HepG2 (cell line): ENCODE data around the gene PSIP1. TPM values are rescaled to one million over a fixed set of nuclear protein-coding genes. Genes with fewer than 3 reads are reported as not detected.

ENCODE experiments used
- CBFB ChIP-seq: sonication (generic); formaldehyde crosslinking; IDR thresholded peaks from 2 replicates; pipeline ENCODE4 v1.4.0; 2020; ENCODE audit warnings: missing genetic modification reagents
- DMAP1 ChIP-seq: IDR thresholded peaks from 2 replicates; pipeline ENCODE4 v1.6.1; 2016
- ELF1 ChIP-seq: sonication (generic); formaldehyde crosslinking; IDR thresholded peaks from 2 replicates; pipeline ENCODE4 v1.4.0; 2020; ENCODE audit warnings: missing genetic modification reagents
- KDM1A ChIP-seq: IDR thresholded peaks from 2 replicates; pipeline ENCODE4 v1.6.1; 2016; ENCODE audit warnings: missing compliant biosample characterization
- KDM3A ChIP-seq: IDR thresholded peaks from 2 replicates; pipeline ENCODE4 v1.6.1; 2018; ENCODE audit warnings: low read depth, missing compliant biosample characterization
- MXI1 ChIP-seq: IDR thresholded peaks from 3 replicates; pipeline ENCODE4 v1.6.1; 2012; ENCODE audit warnings: low read depth, low read length, inconsistent platforms, borderline replicate concordance
- NFATC3 ChIP-seq: sonication (generic); formaldehyde crosslinking; IDR thresholded peaks from 2 replicates; pipeline ENCODE4 v1.5.1; 2020; ENCODE audit warnings: mild to moderate bottlenecking, missing genetic modification reagents
- PAWR ChIP-seq: sonication (generic); formaldehyde crosslinking; IDR thresholded peaks from 2 replicates; pipeline ENCODE4 v1.4.0; 2020; ENCODE audit warnings: missing genetic modification reagents, mild to moderate bottlenecking, borderline replicate concordance
- RBFOX2 ChIP-seq: fragments of 200-400 bp; formaldehyde crosslinking; IDR thresholded peaks from 2 replicates; pipeline ENCODE4 v1.6.1; 2017; ENCODE audit warnings: low read depth, mild to moderate bottlenecking, low read length
- RORA ChIP-seq: sonication (generic); formaldehyde crosslinking; IDR thresholded peaks from 2 replicates; pipeline ENCODE4 v1.5.0; 2020; ENCODE audit warnings: mild to moderate bottlenecking, missing genetic modification reagents, moderate library complexity
- SMYD3 ChIP-seq: sonication (generic); formaldehyde crosslinking; IDR thresholded peaks from 2 replicates; pipeline ENCODE4 v1.8.1; 2023; ENCODE audit warnings: mild to moderate bottlenecking, missing genetic modification reagents
- SP4 ChIP-seq: sonication (generic); formaldehyde crosslinking; IDR thresholded peaks from 2 replicates; pipeline ENCODE4 v1.8.1; 2023; ENCODE audit warnings: mild to moderate bottlenecking, missing genetic modification reagents
- TAF15 ChIP-seq: fragments of 200-400 bp; formaldehyde crosslinking; IDR thresholded peaks from one replicate; pipeline ENCODE4 v1.6.1; 2018; ENCODE audit warnings: mild to moderate bottlenecking, low read depth, low read length; ENCODE audit not compliant: poor library complexity, severe bottlenecking
- ZBTB38 ChIP-seq: sonication (generic); formaldehyde crosslinking; IDR thresholded peaks from 2 replicates; pipeline ENCODE4 v1.5.1; 2020; ENCODE audit warnings: mild to moderate bottlenecking, missing genetic modification reagents
- ZFP36L2 ChIP-seq: sonication (generic); formaldehyde crosslinking; IDR thresholded peaks from 2 replicates; pipeline ENCODE4 v1.4.0; 2020; ENCODE audit warnings: missing genetic modification reagents
- ZNF350 ChIP-seq: sonication (generic); formaldehyde crosslinking; IDR thresholded peaks from 2 replicates; pipeline ENCODE4 v1.4.0; 2020; ENCODE audit warnings: mild to moderate bottlenecking, low read depth, missing genetic modification reagents, borderline replicate concordance
- ZNF562 ChIP-seq: sonication (generic); formaldehyde crosslinking; IDR thresholded peaks from 2 replicates; pipeline ENCODE4 v1.8.0; 2022; ENCODE audit warnings: missing genetic modification reagents, borderline replicate concordance
- ZNF747 ChIP-seq: sonication (generic); formaldehyde crosslinking; IDR thresholded peaks from 2 replicates; pipeline ENCODE4 v1.8.1; 2023; ENCODE audit warnings: missing genetic modification reagents, mild to moderate bottlenecking, borderline replicate concordance
- ZSCAN20 ChIP-seq: sonication (generic); formaldehyde crosslinking; IDR thresholded peaks from 2 replicates; pipeline ENCODE4 v1.4.0; 2020; ENCODE audit warnings: missing genetic modification reagents, mild to moderate bottlenecking, borderline replicate concordance
- polyA plus RNA-seq, 8 experiments: library from polyadenylated mRNA; depleted of rRNA in 3 of 8; stranded (reverse) in 7 of 8; unstranded in 1 of 8; fragments of >200 nt; fragmentation: Illumina TruSeq in 4 of 8; extraction: Trizol in 4 of 8; gene quantifications; 2 replicates each; pipeline versions ENCODE4 v1.2.1 to v1.2.3, GENCODE V29; 2011 to 2016; ENCODE audit warnings: low read depth in 4 of 8, missing spikeins in 1 of 8, mixed read lengths in 1 of 8; ENCODE audit not compliant: insufficient read depth in 1 of 8
- total RNA-seq, 5 experiments: library from RNA; depleted of rRNA; stranded (reverse); fragments of >200 nt; fragmentation: Illumina TruSeq; extraction: Trizol; gene quantifications; 2 replicates each; pipeline ENCODE4 v1.2.3, GENCODE V29; 2016; ENCODE audit warnings: low read depth in 1 of 5
- TF ChIP-seq, protein P1 (sequence below): sonication (generic); formaldehyde crosslinking; IDR thresholded peaks from 2 replicates; pipeline ENCODE4 v1.4.0; 2020; ENCODE audit warnings: mild to moderate bottlenecking, missing genetic modification reagents
- TF ChIP-seq, protein P2 (sequence below): sonication (generic); formaldehyde crosslinking; IDR thresholded peaks from 2 replicates; pipeline ENCODE4 v1.8.1; 2022; ENCODE audit warnings: low read depth, mild to moderate bottlenecking, missing genetic modification reagents
- TF ChIP-seq, protein P3 (sequence below): sonication (generic); formaldehyde crosslinking; IDR thresholded peaks from 2 replicates; pipeline ENCODE4 v1.5.0; 2020; ENCODE audit warnings: mild to moderate bottlenecking, missing genetic modification reagents
- TF ChIP-seq, protein P4 (sequence below): fragments of 450-650 bp; IDR thresholded peaks from 2 replicates; pipeline ENCODE4 v1.6.1; 2017

PSIP1 gene
- total and polyA plus RNA-seq, 2 of the 13 experiments (the other 11 are each of a cell fraction or from before 2014, with no cell fraction given), result 12.6 to 46.4 TPM

DNA sequence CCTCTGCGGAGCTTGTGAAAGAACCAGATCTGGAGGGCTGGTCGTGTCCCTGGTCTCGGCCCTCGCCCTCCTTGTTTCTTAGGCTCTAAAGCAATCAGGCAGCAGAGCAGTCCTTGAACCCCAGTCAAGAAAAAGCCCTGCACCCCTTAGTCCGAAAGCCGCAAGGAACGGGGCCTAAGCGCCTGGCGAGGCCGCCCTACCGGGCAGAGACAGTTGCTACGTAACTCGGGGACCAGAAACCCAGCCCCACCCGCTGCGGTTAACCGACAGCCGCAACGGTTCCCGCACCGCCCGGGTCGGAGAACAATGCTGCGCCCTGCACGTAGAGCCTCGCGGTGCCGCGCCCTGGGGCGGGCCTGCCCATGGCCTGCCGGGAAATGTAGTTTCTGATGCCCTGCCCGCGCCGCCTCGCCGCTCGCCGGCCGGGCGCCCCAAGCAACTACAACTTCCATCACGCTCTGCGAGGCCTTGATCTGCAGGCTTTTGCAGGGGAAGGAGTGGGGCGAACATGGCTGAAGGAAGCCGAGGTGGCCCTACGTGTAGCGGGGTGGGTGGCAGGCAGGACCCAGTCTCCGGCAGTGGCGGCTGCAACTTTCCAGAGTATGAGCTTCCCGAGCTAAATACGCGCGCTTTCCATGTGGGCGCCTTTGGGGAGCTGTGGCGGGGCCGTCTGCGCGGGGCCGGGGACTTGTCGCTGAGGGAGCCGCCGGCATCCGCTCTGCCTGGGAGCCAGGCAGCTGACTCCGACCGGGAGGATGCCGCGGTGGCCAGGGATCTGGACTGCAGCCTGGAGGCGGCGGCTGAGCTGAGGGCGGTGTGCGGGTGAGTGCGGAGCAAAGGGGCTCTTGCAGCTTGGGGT, 88.2 kb downstream of the PSIP1 start, which contains the start of gene SNAPC3 (continued):
- TF ChIP-seq ZNF350 (CRISPR knock-in tag), result peak; percentile 95
- TF ChIP-seq KDM1A (CRISPR knock-in tag), result no peak; the same call in 1 of the 2 replicates
- TF ChIP-seq RORA (CRISPR knock-in tag), result peak; percentile 73; the same call in 1 of the 2 replicates
- TF ChIP-seq, protein P1, sequence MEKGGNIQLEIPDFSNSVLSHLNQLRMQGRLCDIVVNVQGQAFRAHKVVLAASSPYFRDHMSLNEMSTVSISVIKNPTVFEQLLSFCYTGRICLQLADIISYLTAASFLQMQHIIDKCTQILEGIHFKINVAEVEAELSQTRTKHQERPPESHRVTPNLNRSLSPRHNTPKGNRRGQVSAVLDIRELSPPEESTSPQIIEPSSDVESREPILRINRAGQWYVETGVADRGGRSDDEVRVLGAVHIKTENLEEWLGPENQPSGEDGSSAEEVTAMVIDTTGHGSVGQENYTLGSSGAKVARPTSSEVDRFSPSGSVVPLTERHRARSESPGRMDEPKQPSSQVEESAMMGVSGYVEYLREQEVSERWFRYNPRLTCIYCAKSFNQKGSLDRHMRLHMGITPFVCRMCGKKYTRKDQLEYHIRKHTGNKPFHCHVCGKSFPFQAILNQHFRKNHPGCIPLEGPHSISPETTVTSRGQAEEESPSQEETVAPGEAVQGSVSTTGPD (CRISPR knock-in tag), result no peak
- TF ChIP-seq, protein P2, sequence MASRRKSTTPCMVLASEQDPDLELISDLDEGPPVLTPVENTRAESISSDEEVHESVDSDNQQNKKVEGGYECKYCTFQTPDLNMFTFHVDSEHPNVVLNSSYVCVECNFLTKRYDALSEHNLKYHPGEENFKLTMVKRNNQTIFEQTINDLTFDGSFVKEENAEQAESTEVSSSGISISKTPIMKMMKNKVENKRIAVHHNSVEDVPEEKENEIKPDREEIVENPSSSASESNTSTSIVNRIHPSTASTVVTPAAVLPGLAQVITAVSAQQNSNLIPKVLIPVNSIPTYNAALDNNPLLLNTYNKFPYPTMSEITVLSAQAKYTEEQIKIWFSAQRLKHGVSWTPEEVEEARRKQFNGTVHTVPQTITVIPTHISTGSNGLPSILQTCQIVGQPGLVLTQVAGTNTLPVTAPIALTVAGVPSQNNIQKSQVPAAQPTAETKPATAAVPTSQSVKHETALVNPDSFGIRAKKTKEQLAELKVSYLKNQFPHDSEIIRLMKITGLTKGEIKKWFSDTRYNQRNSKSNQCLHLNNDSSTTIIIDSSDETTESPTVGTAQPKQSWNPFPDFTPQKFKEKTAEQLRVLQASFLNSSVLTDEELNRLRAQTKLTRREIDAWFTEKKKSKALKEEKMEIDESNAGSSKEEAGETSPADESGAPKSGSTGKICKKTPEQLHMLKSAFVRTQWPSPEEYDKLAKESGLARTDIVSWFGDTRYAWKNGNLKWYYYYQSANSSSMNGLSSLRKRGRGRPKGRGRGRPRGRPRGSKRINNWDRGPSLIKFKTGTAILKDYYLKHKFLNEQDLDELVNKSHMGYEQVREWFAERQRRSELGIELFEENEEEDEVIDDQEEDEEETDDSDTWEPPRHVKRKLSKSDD (CRISPR knock-in tag), result peak; percentile 83
- TF ChIP-seq KDM3A (CRISPR knock-in tag), result peak; percentile 80; the same call in 1 of the 2 replicates
- peak; percentile 70 for TF ChIP-seq ELF1
- 0 out of 2 replicates have a peak, but pooled peaks have one; percentile 63 for TF ChIP-seq NFATC3 (CRISPR knock-in tag)
- TF ChIP-seq ZNF747 (CRISPR knock-in tag), result peak; percentile 63; the same call in 1 of the 2 replicates
- TF ChIP-seq, protein P3, sequence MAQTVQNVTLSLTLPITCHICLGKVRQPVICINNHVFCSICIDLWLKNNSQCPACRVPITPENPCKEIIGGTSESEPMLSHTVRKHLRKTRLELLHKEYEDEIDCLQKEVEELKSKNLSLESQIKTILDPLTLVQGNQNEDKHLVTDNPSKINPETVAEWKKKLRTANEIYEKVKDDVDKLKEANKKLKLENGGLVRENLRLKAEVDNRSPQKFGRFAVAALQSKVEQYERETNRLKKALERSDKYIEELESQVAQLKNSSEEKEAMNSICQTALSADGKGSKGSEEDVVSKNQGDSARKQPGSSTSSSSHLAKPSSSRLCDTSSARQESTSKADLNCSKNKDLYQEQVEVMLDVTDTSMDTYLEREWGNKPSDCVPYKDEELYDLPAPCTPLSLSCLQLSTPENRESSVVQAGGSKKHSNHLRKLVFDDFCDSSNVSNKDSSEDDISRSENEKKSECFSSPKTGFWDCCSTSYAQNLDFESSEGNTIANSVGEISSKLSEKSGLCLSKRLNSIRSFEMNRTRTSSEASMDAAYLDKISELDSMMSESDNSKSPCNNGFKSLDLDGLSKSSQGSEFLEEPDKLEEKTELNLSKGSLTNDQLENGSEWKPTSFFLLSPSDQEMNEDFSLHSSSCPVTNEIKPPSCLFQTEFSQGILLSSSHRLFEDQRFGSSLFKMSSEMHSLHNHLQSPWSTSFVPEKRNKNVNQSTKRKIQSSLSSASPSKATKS (CRISPR knock-in tag), result no peak
- peak; percentile 90 for TF ChIP-seq DMAP1
- 0 out of 2 replicates have a peak, but pooled peaks have one; percentile 55 for TF ChIP-seq PAWR (CRISPR knock-in tag)
- peak; percentile 76; the same call in 2 of the 3 replicates for TF ChIP-seq MXI1
- TF ChIP-seq ZFP36L2 (CRISPR knock-in tag), result no peak
- TF ChIP-seq SMYD3, result no peak
- TF ChIP-seq ZNF562 (CRISPR knock-in tag), result no peak
- TF ChIP-seq ZSCAN20 (CRISPR knock-in tag), result no peak
- TF ChIP-seq TAF15, result peak; percentile 36
- TF ChIP-seq ZBTB38 (CRISPR knock-in tag), result peak; percentile 68
- TF ChIP-seq SP4, result no peak; the same call in 1 of the 2 replicates
- TF ChIP-seq RBFOX2, result peak; percentile 96
- TF ChIP-seq, protein P4, sequence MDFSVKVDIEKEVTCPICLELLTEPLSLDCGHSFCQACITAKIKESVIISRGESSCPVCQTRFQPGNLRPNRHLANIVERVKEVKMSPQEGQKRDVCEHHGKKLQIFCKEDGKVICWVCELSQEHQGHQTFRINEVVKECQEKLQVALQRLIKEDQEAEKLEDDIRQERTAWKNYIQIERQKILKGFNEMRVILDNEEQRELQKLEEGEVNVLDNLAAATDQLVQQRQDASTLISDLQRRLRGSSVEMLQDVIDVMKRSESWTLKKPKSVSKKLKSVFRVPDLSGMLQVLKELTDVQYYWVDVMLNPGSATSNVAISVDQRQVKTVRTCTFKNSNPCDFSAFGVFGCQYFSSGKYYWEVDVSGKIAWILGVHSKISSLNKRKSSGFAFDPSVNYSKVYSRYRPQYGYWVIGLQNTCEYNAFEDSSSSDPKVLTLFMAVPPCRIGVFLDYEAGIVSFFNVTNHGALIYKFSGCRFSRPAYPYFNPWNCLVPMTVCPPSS, result no peak
- peak; percentile 97 for TF ChIP-seq CBFB (CRISPR knock-in tag)
